CD4-positive, alpha-beta T cell (primary cell): ENCODE measurements around the gene PIMREG. TPM values are rescaled to one million over a fixed set of nuclear protein-coding genes. Genes with fewer than 3 reads are reported as not detected.

Experiments
- ATAC-seq: fragments of 200-7000 bp; cut with Tn5 transposase; one replicate; pipeline ENCODE4 v1.10.0; 2022; ENCODE audit warnings: mild to moderate bottlenecking; ENCODE audit not compliant: poor library complexity
- CTCF ChIA-PET: fragments of 350-600 bp; sonication (Branson Sonifier 250); formaldehyde crosslinking; loops from one replicate; lab custom pipeline; 2021; ENCODE audit warnings: antibody characterized with exemption, inconsistent platforms; lab: Charles Lee
- POLR2A ChIA-PET: fragments of 350-600 bp; sonication (Branson Sonifier 250); formaldehyde crosslinking; loops from one replicate; lab custom pipeline; 2021; ENCODE audit warnings: antibody characterized with exemption, inconsistent platforms; lab: Charles Lee
- DNase-seq, 14 experiments: peaks; one replicate each; pipeline ENCODE4 v3.0.0-alpha.2; 2013 to 2020; ENCODE audit warnings: mixed read lengths in 2 of 14
- H3K27ac ChIP-seq, 2 donors: one replicate each; pipeline versions ENCODE4 v1.5.1 to v1.7.0; 2013; ENCODE audit warnings: low read length in 2 of 2, low read depth in 1 of 2, mild to moderate bottlenecking in 1 of 2
- H3K27me3 ChIP-seq, 2 experiments: 1 replicate in 1 of 2; 2 replicates in 1 of 2; pipeline versions ENCODE4 v1.6.1 to v1.7.0; 2013; ENCODE audit warnings: low read length in 2 of 2, control low read depth in 1 of 2, mild to moderate bottlenecking in 1 of 2, moderate library complexity in 1 of 2; ENCODE audit not compliant: insufficient read depth in 2 of 2, control insufficient read depth in 1 of 2
- H3K36me3 ChIP-seq: one replicate; pipeline ENCODE4 v1.6.1; 2013; ENCODE audit warnings: low read length, control low read depth; ENCODE audit not compliant: insufficient read depth
- H3K4me1 ChIP-seq: one replicate; pipeline ENCODE4 v1.6.1; 2013; ENCODE audit warnings: low read length, control low read depth; ENCODE audit not compliant: insufficient read depth
- H3K4me3 ChIP-seq: one replicate; pipeline ENCODE4 v1.5.1; 2013; ENCODE audit warnings: mild to moderate bottlenecking, low read length, moderate library complexity
- H3K9me3 ChIP-seq, 2 experiments: 1 replicate in 1 of 2; 2 replicates in 1 of 2; pipeline versions ENCODE4 v1.6.1 to v1.7.0; 2013; ENCODE audit warnings: low read length in 2 of 2, mild to moderate bottlenecking in 2 of 2, control low read depth in 1 of 2, moderate library complexity in 1 of 2; ENCODE audit not compliant: control insufficient read depth in 1 of 2, insufficient read depth in 1 of 2
- H3K27ac Mint-ChIP-seq: one replicate; pipeline ENCODE4 v1.8.0; 2020; ENCODE audit warnings: mixed read lengths
- H3K27me3 Mint-ChIP-seq: one replicate; pipeline ENCODE4 v1.8.0; 2021; ENCODE audit warnings: mixed read lengths
- H3K36me3 Mint-ChIP-seq: one replicate; pipeline ENCODE4 v1.8.0; 2021; ENCODE audit warnings: low read depth, mixed read lengths
- H3K4me1 Mint-ChIP-seq: one replicate; pipeline ENCODE4 v1.8.0; 2021; ENCODE audit warnings: low read depth, mixed read lengths
- H3K4me3 Mint-ChIP-seq: one replicate; pipeline ENCODE4 v1.8.0; 2020; ENCODE audit warnings: mild to moderate bottlenecking, mixed read lengths
- H3K9me3 Mint-ChIP-seq: one replicate; pipeline ENCODE4 v1.8.0; 2020; ENCODE audit warnings: mixed read lengths
- CTCF ChIP-seq: fragments of 200-600 bp; IDR thresholded peaks from one replicate; pipeline ENCODE4 v1.8.0; 2022; ENCODE audit warnings: antibody characterized with exemption, mild to moderate bottlenecking
- intact Hi-C, 2 experiments: fragments of 100-400 bp; cut with DNase I in 1 of 2; cut with micrococcal nuclease in 1 of 2; formaldehyde crosslinking; loops; one replicate each; pipeline versions ENCODE4 v1.15.1 to v1.9.0; 2023 to 2025; cut with DNase I, micrococcal nuclease
- total RNA-seq, 174 experiments: library from RNA in 2 of 174; stranded (reverse) in 2 of 174; gene quantifications; one replicate each; pipeline ENCODE4 v1.2.3 and lab custom pipeline; 2021 to 2026

The PIMREG gene
- total RNA-seq, 2 experiments from 2014 or later, result not detected

GRCh38 chr17:6454495-6455320 is 10.5 kb downstream of the PIMREG start:
- Mint-ChIP-seq H3K4me1 (peaks cover 14% of the 10 kb centered on the region), H3K27me3 (no peaks in the 10 kb centered on the region), H3K4me3 (no peak overlapping the region), H3K27ac (peak overlapping the region; percentile 65), H3K36me3 (no peaks in the 10 kb centered on the region), H3K9me3 (no peaks in the 10 kb centered on the region)
- ChIA-PET CTCF (interaction anchor here (2.8 kb wide), 1 partner anchor 18 kb away, joined by 11 read pairs; no protein-coding TSS in a partner anchor), POLR2A (interaction anchor here (1.5 to 2.3 kb wide), 3 partner anchors 9 to 870 kb away, joined by 3 to 13 read pairs (median 4); partner anchors contain the start of genes NLRP1 and PIMREG)
- intact Hi-C loops, result no loop called here
- H3K27ac ChIP-seq, result peak overlapping the region in 1 of 2 donors; percentile 41
- no peaks in the 10 kb centered on the region for H3K27me3 ChIP-seq
- no peak for TF ChIP-seq CTCF
- ATAC-seq (no peak), DNase-seq (peak in 2 of 14 experiments; percentile 9 to 29)
- no peaks in the 10 kb centered on the region for H3K9me3 ChIP-seq
- peaks cover 10% of the 10 kb centered on the region for H3K4me1 ChIP-seq
- peak overlapping the region; percentile 38 for H3K4me3 ChIP-seq
- no peaks in the 10 kb centered on the region for H3K36me3 ChIP-seq

- Histone ChIP-seq H3K27me3 (no peaks in the 10 kb centered on the region), H3K9me3 (no peaks in the 10 kb centered on the region), H3K4me1 (peaks cover 10% of the 10 kb centered on the region), H3K36me3 (no peaks in the 10 kb centered on the region), H3K27ac (peak overlapping the region in 1 of 2 donors; percentile 41), H3K4me3 (peak overlapping the region; percentile 38)
- Mint-ChIP-seq H3K36me3 (no peaks in the 10 kb centered on the region), H3K27me3 (no peaks in the 10 kb centered on the region), H3K27ac (peak overlapping the region; percentile 59), H3K4me3 (peak overlapping the region; percentile 76), H3K4me1 (peaks cover 14% of the 10 kb centered on the region), H3K9me3 (no peaks in the 10 kb centered on the region)
- peak; percentile 13 to 76 (median 47) for DNase-seq
- no peak for TF ChIP-seq CTCF
- ChIA-PET POLR2A (interaction anchor here (1.5 to 2.3 kb wide), 3 partner anchors 9 to 871 kb away, joined by 3 to 13 read pairs (median 4); partner anchors contain the start of genes NLRP1 and PIMREG), CTCF (interaction anchor here (2.8 kb wide), 1 partner anchor 18 kb away, joined by 11 read pairs; no protein-coding TSS in a partner anchor)
- intact Hi-C loops, result no loop called here
- peak; percentile 91 for ATAC-seq
These were observed 11.1 kb downstream of the PIMREG start for GRCh38 chr17:6455321-6455705.

GRCh38 chr17:6456321-6456720 is 12.1 kb downstream of the PIMREG start:
- Mint-ChIP-seq H3K4me3 (peak overlapping the region; percentile 22), H3K27me3 (no peaks in the 10 kb centered on the region), H3K36me3 (no peaks in the 10 kb centered on the region), H3K4me1 (peaks cover 9% of the 10 kb centered on the region), H3K27ac (peak overlapping the region; percentile 19), H3K9me3 (no peaks in the 10 kb centered on the region)
- DNase-seq (no peak), ATAC-seq (no peak)
- POLR2A ChIA-PET, result interaction anchor here (1.9 kb wide), 1 partner anchor 872 kb away, joined by 4 read pairs; the partner anchor contains the start of gene NLRP1
- Histone ChIP-seq H3K36me3 (no peaks in the 10 kb centered on the region), H3K9me3 (no peaks in the 10 kb centered on the region), H3K27ac (no peak overlapping the region), H3K4me3 (no peak overlapping the region), H3K4me1 (peaks cover 10% of the 10 kb centered on the region), H3K27me3 (no peaks in the 10 kb centered on the region)
- CTCF ChIA-PET, result interaction anchor here (2.8 kb wide), 1 partner anchor 17 kb away, joined by 11 read pairs; no protein-coding TSS in a partner anchor
- intact Hi-C loops, result no loop called here
- TF ChIP-seq CTCF, result no peak
